HepG2 (cell line): ENCODE data around the gene IGIP. TPM values are rescaled to one million over a fixed set of nuclear protein-coding genes. Genes with fewer than 3 reads are reported as not detected.

ENCODE experiments used
- ATAC-seq: fragments of 200-7000 bp; cut with Tn5 transposase; 3 replicates; pipeline ENCODE4 v1.9.1; 2020; ENCODE audit warnings: mild to moderate bottlenecking, moderate library complexity
- BruUV-seq: library from RNA; stranded (reverse); fragments of 400-500 nt; replicated peaks from 2 replicates; lab custom pipeline; 2021; lab: Mats Ljungman, UMichigan
- CTCF ChIA-PET: fragments of 300-600 bp; formaldehyde crosslinking; extraction: SDS; loops from one replicate; lab custom pipeline; 2021; ENCODE audit warnings: low total read pairs, inconsistent platforms, low intra/inter-chr PET ratio; lab: Yijun Ruan, JAX
- POLR2A ChIA-PET: fragments of 350-600 bp; sonication (Branson Sonifier 250); formaldehyde crosslinking; loops from one replicate; lab custom pipeline; 2020; ENCODE audit warnings: antibody characterized with exemption, inconsistent platforms; lab: Yijun Ruan, JAX
- DNase-seq: peaks from one replicate; pipeline ENCODE4 v3.0.0-alpha.2; 2015; ENCODE audit warnings: low spot score
- FAIRE-seq: peaks from 3 replicates; lab custom pipeline; 2011; peaks lifted over from hg19 to GRCh38; lab: Jason Lieb, UNC
- H2AFZ ChIP-seq: one replicate; pipeline ENCODE4 v1.6.1; 2011; ENCODE audit warnings: low read length, inconsistent platforms
- H3K27ac ChIP-seq: fragments of 300-600 bp; 3 replicates; pipeline ENCODE4 v1.8.0; 2011; ENCODE audit warnings: mixed run types, mild to moderate bottlenecking, mixed read lengths, low read length, inconsistent platforms; ENCODE audit not compliant: insufficient read depth; ENCODE audit errors: extremely low read length
- H3K27me3 ChIP-seq, 2 experiments: fragments of 200-600 bp in 1 of 2; 2 replicates in 1 of 2; 3 replicates in 1 of 2; pipeline versions ENCODE4 v1.6.0 to v1.8.0; 2011; ENCODE audit warnings: low read length in 2 of 2, mild to moderate bottlenecking in 2 of 2, moderate library complexity in 2 of 2, inconsistent platforms in 1 of 2; ENCODE audit not compliant: insufficient read depth in 2 of 2, control insufficient read depth in 1 of 2
- H3K36me3 ChIP-seq, 2 experiments: fragments of 200-600 bp in 1 of 2; replicated peaks in 1 of 2; 2 replicates in 1 of 2; 3 replicates in 1 of 2; pipeline versions ENCODE4 v1.5.1 to v1.8.0; 2011; ENCODE audit warnings: low read length in 2 of 2, inconsistent platforms in 1 of 2; ENCODE audit not compliant: insufficient read depth in 2 of 2, control insufficient read depth in 1 of 2
- H3K4me1 ChIP-seq: 2 replicates; pipeline ENCODE4 v1.5.1; 2012; ENCODE audit warnings: low read length, inconsistent platforms; ENCODE audit not compliant: insufficient read depth
- H3K4me2 ChIP-seq: 2 replicates; pipeline ENCODE4 v1.6.0; 2011; ENCODE audit warnings: low read depth, low read length, inconsistent platforms
- H3K4me3 ChIP-seq, 3 experiments: fragments of 200-600 bp in 1 of 3; sonication (generic), shearing (Covaris generic) in 1 of 3; replicated peaks in 1 of 3; 2 replicates each; pipeline ENCODE4 v1.5.1; 2011 to 2016; ENCODE audit warnings: low read length in 3 of 3, inconsistent platforms in 2 of 3, low read depth in 2 of 3, mild to moderate bottlenecking in 2 of 3, control low read depth in 1 of 3, mixed read lengths in 1 of 3; ENCODE audit not compliant: insufficient read depth in 1 of 3
- H3K79me2 ChIP-seq: one replicate; pipeline ENCODE4 v1.6.1; 2011; ENCODE audit warnings: low read length, inconsistent platforms; ENCODE audit not compliant: insufficient read depth
- H3K9ac ChIP-seq: 2 replicates; pipeline ENCODE4 v1.6.0; 2011; ENCODE audit warnings: mild to moderate bottlenecking, low read depth, low read length, inconsistent platforms; ENCODE audit not compliant: insufficient read depth
- H3K9me3 ChIP-seq: 2 replicates; pipeline ENCODE4 v1.5.1; 2012; ENCODE audit warnings: mild to moderate bottlenecking, low read length
- H4K20me1 ChIP-seq: 2 replicates; pipeline ENCODE4 v1.6.0; 2011; ENCODE audit warnings: inconsistent platforms, mild to moderate bottlenecking, low read length, moderate library complexity; ENCODE audit not compliant: insufficient read depth
- ATF7-NPFF ChIP-seq: sonication (generic); formaldehyde crosslinking; IDR thresholded peaks from 2 replicates; pipeline ENCODE4 v1.8.1; 2023; ENCODE audit warnings: mild to moderate bottlenecking, low read depth, missing genetic modification reagents, moderate library complexity
- BCL6 ChIP-seq: IDR thresholded peaks from 2 replicates; pipeline ENCODE4 v1.6.1; 2016; ENCODE audit warnings: missing genetic modification reagents, missing compliant biosample characterization
- CBX2 ChIP-seq, 2 experiments: fragments of 200-600 bp in 1 of 2; sonication (generic); formaldehyde crosslinking in 1 of 2; IDR thresholded peaks; 2 replicates each; pipeline versions ENCODE4 v1.7.0 to v1.8.1; 2018 to 2022; ENCODE audit warnings: low read depth in 2 of 2, low read length in 1 of 2, mild to moderate bottlenecking in 1 of 2, missing genetic modification reagents in 1 of 2
- HNRNPUL1 ChIP-seq: fragments of 200-400 bp; formaldehyde crosslinking; IDR thresholded peaks from 2 replicates; pipeline ENCODE4 v1.6.1; 2017; ENCODE audit warnings: low read depth, mild to moderate bottlenecking, low read length, moderate library complexity
- NKX3-1 ChIP-seq: sonication (generic); formaldehyde crosslinking; IDR thresholded peaks from 2 replicates; pipeline ENCODE4 v1.5.0; 2020; ENCODE audit warnings: missing genetic modification reagents
- SOX6 ChIP-seq, 2 experiments: fragments of 450-650 bp in 1 of 2; sonication (generic) in 1 of 2; formaldehyde crosslinking in 1 of 2; IDR thresholded peaks; 2 replicates each; pipeline versions ENCODE4 v1.4.0 to v1.6.1; 2017 to 2020; ENCODE audit warnings: antibody characterized with exemption in 1 of 2, mild to moderate bottlenecking in 1 of 2, missing genetic modification reagents in 1 of 2
- XBP1 ChIP-seq: sonication (generic); formaldehyde crosslinking; IDR thresholded peaks from 2 replicates; pipeline ENCODE4 v1.5.0; 2020; ENCODE audit warnings: missing genetic modification reagents
- ZFP62 ChIP-seq: sonication (generic); formaldehyde crosslinking; IDR thresholded peaks from 2 replicates; pipeline ENCODE4 v1.4.0; 2020; ENCODE audit warnings: missing genetic modification reagents
- ZNF317 ChIP-seq: sonication (generic); formaldehyde crosslinking; IDR thresholded peaks from 2 replicates; pipeline ENCODE4 v1.5.0; 2020; ENCODE audit warnings: mild to moderate bottlenecking, missing genetic modification reagents
- ZSCAN12 ChIP-seq: sonication (generic); formaldehyde crosslinking; IDR thresholded peaks from 2 replicates; pipeline ENCODE4 v1.9.0; 2021; ENCODE audit warnings: mild to moderate bottlenecking, missing genetic modification reagents
- WGBS: methylation state at CpG from one replicate; pipeline ENCODE4 v1.1.6; 2017; ENCODE audit warnings: low lambda C conversion rate; 5-methylcytosine and 5-hydroxymethylcytosine counted together
- in situ Hi-C: cut with HindIII; loops from 2 replicates; pipeline ENCODE4 v1.10.0; 2017; ENCODE audit warnings: low pct_unique_long_range_greater_than_20kb; ENCODE audit not compliant: extremely low pct_ligation_motif_present
- intact Hi-C: fragments of 100-400 bp; cut with micrococcal nuclease; formaldehyde crosslinking; loops from one replicate; pipeline ENCODE4 v1.10.0; 2022; ENCODE audit not compliant: unreplicated experiment
- polyA plus RNA-seq, 8 experiments: library from polyadenylated mRNA; depleted of rRNA in 3 of 8; stranded (reverse) in 7 of 8; unstranded in 1 of 8; fragments of >200 nt; fragmentation: Illumina TruSeq in 4 of 8; extraction: Trizol in 4 of 8; gene quantifications; 2 replicates each; pipeline versions ENCODE4 v1.2.1 to v1.2.3, GENCODE V29; 2011 to 2016; ENCODE audit warnings: low read depth in 4 of 8, missing spikeins in 1 of 8, mixed read lengths in 1 of 8; ENCODE audit not compliant: insufficient read depth in 1 of 8
- total RNA-seq, 5 experiments: library from RNA; depleted of rRNA; stranded (reverse); fragments of >200 nt; fragmentation: Illumina TruSeq; extraction: Trizol; gene quantifications; 2 replicates each; pipeline ENCODE4 v1.2.3, GENCODE V29; 2016; ENCODE audit warnings: low read depth in 1 of 5
- TF ChIP-seq, protein P1 (sequence below): sonication (generic); formaldehyde crosslinking; IDR thresholded peaks from 2 replicates; pipeline ENCODE4 v1.5.1; 2020; ENCODE audit warnings: mild to moderate bottlenecking, missing genetic modification reagents, moderate library complexity

Gene IGIP
- total and polyA plus RNA-seq, 2 of the 13 experiments (the other 11 are each of a cell fraction or from before 2014, with no cell fraction given): 1.7 to 2.1 TPM

- TF ChIP-seq, protein P1, sequence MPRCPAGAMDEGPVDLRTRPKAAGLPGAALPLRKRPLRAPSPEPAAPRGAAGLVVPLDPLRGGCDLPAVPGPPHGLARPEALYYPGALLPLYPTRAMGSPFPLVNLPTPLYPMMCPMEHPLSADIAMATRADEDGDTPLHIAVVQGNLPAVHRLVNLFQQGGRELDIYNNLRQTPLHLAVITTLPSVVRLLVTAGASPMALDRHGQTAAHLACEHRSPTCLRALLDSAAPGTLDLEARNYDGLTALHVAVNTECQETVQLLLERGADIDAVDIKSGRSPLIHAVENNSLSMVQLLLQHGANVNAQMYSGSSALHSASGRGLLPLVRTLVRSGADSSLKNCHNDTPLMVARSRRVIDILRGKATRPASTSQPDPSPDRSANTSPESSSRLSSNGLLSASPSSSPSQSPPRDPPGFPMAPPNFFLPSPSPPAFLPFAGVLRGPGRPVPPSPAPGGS: no peak
- TF ChIP-seq ZNF317 (CRISPR knock-in tag) (peak; percentile 62; the same call in 1 of the 2 replicates), ZFP62 (no peak), ATF7-NPFF (CRISPR knock-in tag) (no peak), SOX6 (IDR thresholded peaks at IDR 0.05) (no peak), SOX6 (CRISPR knock-in tag; IDR thresholded peaks at IDR 0.05) (peak; percentile 42; the same call in 1 of the 2 replicates)
- TF ChIP-seq, all 625 proteins: peak for 5
Observed at GRCh38 chr5:140151144-140152021, 25.6 kb downstream of the IGIP start (continued).

GRCh38 chr5:140152022-140152999 is 26.6 kb downstream of the IGIP start:
- Histone ChIP-seq H3K9me3 (no peaks in the 10 kb centered on the region), H3K4me2 (no peak overlapping the region), H3K27me3 (no peaks in the 10 kb centered on the region; a peak in 1 of 5 replicates), H2AFZ (no peak overlapping the region), H4K20me1 (peaks cover 3% of the 10 kb centered on the region), H3K79me2 (no peaks in the 10 kb centered on the region), H3K4me3 (no peak overlapping the region), H3K36me3 (no peaks in the 10 kb centered on the region), H3K9ac (no peak overlapping the region), H3K27ac (no peak overlapping the region), H3K4me1 (peaks cover 28% of the 10 kb centered on the region)
- TF ChIP-seq ZSCAN12 (no peak), NKX3-1 (CRISPR knock-in tag) (no peak), BCL6 (CRISPR knock-in tag) (no peak), HNRNPUL1 (no peak), XBP1 (no peak), CBX2 (IDR thresholded peaks at IDR 0.05; ENCODE audit: low read depth, low read length) (no peak), CBX2 (CRISPR knock-in tag; IDR thresholded peaks at IDR 0.05; ENCODE audit: low read depth) (no peak)
- ATAC-seq: no peak
- in situ Hi-C loops (no loop called here), intact Hi-C loops (no loop called here)
- CTCF ChIA-PET: no interaction called here
- POLR2A ChIA-PET: no interaction called here
- FAIRE-seq: no peak
- no peak for DNase-seq
- 75% methylated on average over 21 of the region's 23 CpGs for WGBS
- no TSS peak for BruUV-seq
